Mesenchymal stem cell (in vitro differentiated cells and primary cell): ENCODE data around the gene E2F6.

Experiments
- DNase-seq: peaks from one replicate; pipeline ENCODE4 v3.0.0-alpha.2; 2013
- H2AFZ ChIP-seq: one replicate; pipeline ENCODE4 v1.6.1; 2013; ENCODE audit warnings: low read depth, mild to moderate bottlenecking, control low read depth, inconsistent platforms, low read length, moderate library complexity
- H2AK5ac ChIP-seq: 2 replicates; pipeline ENCODE4 v1.6.1; 2013; ENCODE audit warnings: low read length, moderate library complexity, mild to moderate bottlenecking, inconsistent platforms; ENCODE audit not compliant: severe bottlenecking
- H2BK120ac ChIP-seq: one replicate; pipeline ENCODE4 v1.6.1; 2013; ENCODE audit warnings: low read depth, mild to moderate bottlenecking, inconsistent platforms, low read length, moderate library complexity
- H2BK12ac ChIP-seq, 2 experiments: one replicate each; pipeline ENCODE4 v1.6.1; 2013; ENCODE audit warnings: inconsistent platforms in 2 of 2, low read length in 2 of 2, mild to moderate bottlenecking in 2 of 2, moderate library complexity in 2 of 2, control low read depth in 1 of 2
- H2BK15ac ChIP-seq: one replicate; pipeline ENCODE4 v1.6.1; 2013; ENCODE audit warnings: mild to moderate bottlenecking, low read depth, inconsistent platforms; ENCODE audit not compliant: poor library complexity, severe bottlenecking
- H2BK5ac ChIP-seq: 2 replicates; pipeline ENCODE4 v1.6.1; 2013; ENCODE audit warnings: low read depth, mild to moderate bottlenecking, low read length, control low read depth, inconsistent platforms; ENCODE audit not compliant: poor library complexity, severe bottlenecking
- H3K14ac ChIP-seq, 2 experiments: one replicate each; pipeline ENCODE4 v1.6.1; 2013; ENCODE audit warnings: inconsistent platforms in 2 of 2, low read length in 2 of 2, control low read depth in 1 of 2, mild to moderate bottlenecking in 1 of 2, moderate library complexity in 1 of 2
- H3K18ac ChIP-seq, 2 experiments: one replicate each; pipeline ENCODE4 v1.6.1; 2013; ENCODE audit warnings: inconsistent platforms in 2 of 2, low read length in 2 of 2, control low read depth in 1 of 2, low read depth in 1 of 2, mild to moderate bottlenecking in 1 of 2
- H3K23ac ChIP-seq, 2 experiments: one replicate each; pipeline ENCODE4 v1.6.1; 2013; ENCODE audit warnings: inconsistent platforms in 2 of 2, low read length in 2 of 2, mild to moderate bottlenecking in 2 of 2, moderate library complexity in 2 of 2, control low read depth in 1 of 2
- H3K27ac ChIP-seq: 2 replicates; pipeline ENCODE4 v1.5.1; 2013; ENCODE audit warnings: mild to moderate bottlenecking, moderate library complexity, low read length, control low read depth, inconsistent platforms; ENCODE audit not compliant: poor library complexity, severe bottlenecking
- H3K27me3 ChIP-seq, 2 experiments: 2 replicates each; pipeline versions ENCODE4 v1.6.1 to v1.7.0; 2013; ENCODE audit warnings: low read length in 2 of 2, mild to moderate bottlenecking in 2 of 2, moderate library complexity in 2 of 2, control low read depth in 1 of 2, inconsistent platforms in 1 of 2; ENCODE audit not compliant: control insufficient read depth in 1 of 2, insufficient read depth in 1 of 2
- H3K36me3 ChIP-seq, 2 experiments: 2 replicates each; pipeline versions ENCODE4 v1.6.1 to v1.7.0; 2013; ENCODE audit warnings: low read length in 2 of 2, control low read depth in 1 of 2, inconsistent platforms in 1 of 2, low read depth in 1 of 2, mild to moderate bottlenecking in 1 of 2; ENCODE audit not compliant: insufficient read depth in 2 of 2, control insufficient read depth in 1 of 2
- H3K4ac ChIP-seq, 2 experiments: one replicate each; pipeline ENCODE4 v1.6.1; 2013; ENCODE audit warnings: inconsistent platforms in 2 of 2, low read length in 2 of 2, mild to moderate bottlenecking in 2 of 2, moderate library complexity in 2 of 2, control low read depth in 1 of 2, low read depth in 1 of 2
- H3K4me1 ChIP-seq: 2 replicates; pipeline ENCODE4 v1.6.1; 2013; ENCODE audit warnings: low read depth, low read length, control low read depth; ENCODE audit not compliant: control insufficient read depth, insufficient read depth
- H3K4me2 ChIP-seq: 2 replicates; pipeline ENCODE4 v1.6.1; 2013; ENCODE audit warnings: low read length, mild to moderate bottlenecking, inconsistent platforms; ENCODE audit not compliant: poor library complexity, severe bottlenecking
- H3K4me3 ChIP-seq, 2 experiments: 2 replicates each; pipeline versions ENCODE4 v1.5.1 to v1.7.0; 2013; ENCODE audit warnings: low read length in 2 of 2, mild to moderate bottlenecking in 2 of 2, control low read depth in 1 of 2, low read depth in 1 of 2; ENCODE audit not compliant: insufficient read depth in 1 of 2
- H3K79me1 ChIP-seq: replicated peaks from 2 replicates; pipeline ENCODE4 v1.6.1; 2013; ENCODE audit warnings: mild to moderate bottlenecking, control low read depth, low read length, inconsistent platforms; ENCODE audit not compliant: poor library complexity, severe bottlenecking
- H3K9ac ChIP-seq: 2 replicates; pipeline ENCODE4 v1.7.0; 2013; ENCODE audit warnings: mild to moderate bottlenecking, low read length, moderate library complexity
- H3K9me3 ChIP-seq: 2 replicates; pipeline ENCODE4 v1.7.0; 2013; ENCODE audit warnings: mild to moderate bottlenecking, low read length; ENCODE audit not compliant: control insufficient read depth
- H4K8ac ChIP-seq: one replicate; pipeline ENCODE4 v1.6.1; 2013; ENCODE audit warnings: inconsistent platforms, mild to moderate bottlenecking, low read length, moderate library complexity
- H4K91ac ChIP-seq: one replicate; pipeline ENCODE4 v1.6.1; 2013; ENCODE audit warnings: mild to moderate bottlenecking, low read length, inconsistent platforms
- WGBS: methylation state at CpG from one replicate; pipeline ENCODE4 v1.1.7; 2013; ENCODE audit warnings: mixed read lengths; 5-methylcytosine and 5-hydroxymethylcytosine counted together

Gene E2F6

GRCh38 chr2:11396021-11396420 lies 69.9 kb downstream of the E2F6 start:
- Histone ChIP-seq H3K79me1 (no peaks in the 10 kb centered on the region), H3K18ac (no peak overlapping the region), H2AFZ (no peak overlapping the region), H4K8ac (no peak overlapping the region), H3K36me3 (no peaks in the 10 kb centered on the region), H2BK5ac (no peak overlapping the region), H3K27ac (no peak overlapping the region), H3K9ac (no peak overlapping the region), H3K4me1 (peaks cover 20% of the 10 kb centered on the region), H3K14ac (no peak overlapping the region), H3K23ac (no peak overlapping the region), H3K9me3 (no peaks in the 10 kb centered on the region), H3K4me2 (no peak overlapping the region), H3K4me3 (no peak overlapping the region), H2BK120ac (no peak overlapping the region), H2BK15ac (no peak overlapping the region), H3K4ac (no peak overlapping the region), H4K91ac (no peak overlapping the region), H3K27me3 (peaks cover 0 to 3% of the 10 kb centered on the region in 2 experiments), H2BK12ac (no peak overlapping the region), H2AK5ac (no peak overlapping the region)
- 97% methylated on average over 8 of the region's 8 CpGs for WGBS
- DNase-seq: no peak

GRCh38 chr2:11395389-11395788 lies 70.6 kb downstream of the E2F6 start:
- H2AK5ac ChIP-seq: no peak overlapping the region
- H3K27me3 ChIP-seq: peaks cover 0 to 3% of the 10 kb centered on the region in 2 experiments
- 81% methylated on average over 10 of the region's 11 CpGs for WGBS
- H3K14ac ChIP-seq: no peak overlapping the region
- no peaks in the 10 kb centered on the region for H3K9me3 ChIP-seq
- no peak overlapping the region for H2BK5ac ChIP-seq
- H3K4me3 ChIP-seq: no peak overlapping the region
- no peak overlapping the region for H3K27ac ChIP-seq
- peaks cover 24% of the 10 kb centered on the region for H3K4me1 ChIP-seq
- H2BK15ac ChIP-seq: peak overlapping the region; percentile 9
- no peak for DNase-seq
- no peaks in the 10 kb centered on the region for H3K79me1 ChIP-seq
- no peak overlapping the region for H2BK12ac ChIP-seq
- H3K18ac ChIP-seq: no peak overlapping the region
- no peak overlapping the region for H3K4me2 ChIP-seq
- peak overlapping the region; percentile 62 for H4K91ac ChIP-seq
- no peak overlapping the region for H3K4ac ChIP-seq
- no peak overlapping the region for H3K9ac ChIP-seq
- no peaks in the 10 kb centered on the region for H3K36me3 ChIP-seq
- H4K8ac ChIP-seq: no peak overlapping the region
- H3K23ac ChIP-seq: no peak overlapping the region
- no peak overlapping the region for H2BK120ac ChIP-seq
- H2AFZ ChIP-seq: no peak overlapping the region
